Tibial nerve (tissue), 4 donors: ENCODE data around the gene DOC2B.

ENCODE experiments used
- CTCF ChIP-seq, 5 experiments: fragments of 200-600 bp in 3 of 5; fragments of 450-650 bp in 2 of 5; sonication (generic) in 3 of 5; IDR thresholded peaks; one replicate each; pipeline ENCODE4 v1.5.1; 2016 to 2019; ENCODE audit warnings: antibody characterized with exemption in 5 of 5, mild to moderate bottlenecking in 3 of 5, moderate library complexity in 2 of 5
- EP300 ChIP-seq, 2 donors: sonication (generic); formaldehyde crosslinking; IDR thresholded peaks; one replicate each; pipeline ENCODE4 v1.6.1; 2017; ENCODE audit warnings: antibody characterized with exemption in 2 of 2, mild to moderate bottlenecking in 1 of 2

- no peak for TF ChIP-seq CTCF (IDR thresholded peaks at IDR 0.05)
- no peak for TF ChIP-seq EP300 (IDR thresholded peaks at IDR 0.05)
These were observed 751 bp upstream of the DOC2B start for GRCh38 chr17:182050-182751.
